HG03565 (cell line): ENCODE results near the gene SLC6A19.

Source experiments
- ATAC-seq: cut with Tn5 transposase; IDR thresholded peaks from one replicate; pipeline ENCODE4 v1.9.1; 2021; ENCODE audit warnings: mild to moderate bottlenecking, moderate library complexity; ENCODE audit not compliant: unreplicated experiment

The SLC6A19 gene

DNA sequence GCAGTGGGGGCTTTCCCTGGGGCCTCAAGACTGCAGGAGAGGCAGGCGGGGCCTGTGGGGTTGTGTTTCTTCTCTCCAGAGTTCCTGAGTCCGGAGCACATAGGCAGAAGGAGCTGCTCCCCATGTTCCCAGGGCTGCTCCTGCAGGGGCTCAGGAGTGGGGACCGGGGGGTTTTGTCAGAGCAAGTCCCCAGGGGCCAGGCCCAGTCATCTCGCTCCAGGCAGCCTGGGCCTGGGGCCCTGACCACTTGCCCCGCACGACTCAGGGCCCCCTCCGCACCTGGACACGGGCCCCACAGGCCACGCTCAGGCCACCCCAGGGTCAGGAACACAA, 22.0 kb upstream of the SLC6A19 start:
- no peak for ATAC-seq

DNA sequence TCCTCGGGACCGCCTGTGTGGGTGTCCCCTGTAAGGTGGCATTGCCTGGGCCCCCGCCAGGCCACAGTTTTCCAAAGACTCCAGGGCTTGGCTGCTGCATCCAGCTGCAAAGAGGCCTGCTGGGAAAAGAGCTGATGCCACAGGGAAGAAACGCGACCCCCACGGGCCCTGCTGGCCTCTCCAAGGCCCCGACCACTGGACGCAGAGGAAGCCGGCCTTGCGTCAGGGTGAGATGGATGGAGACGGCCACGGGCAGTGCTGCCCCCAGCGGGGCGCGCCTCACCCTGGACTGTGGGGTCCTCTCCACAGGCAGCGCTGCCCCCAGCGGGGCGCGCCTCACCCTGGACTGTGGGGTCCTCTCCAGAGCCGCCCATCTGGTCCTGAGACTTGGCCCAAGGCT, 21.3 kb upstream of the SLC6A19 start:
- ATAC-seq = no peak

DNA sequence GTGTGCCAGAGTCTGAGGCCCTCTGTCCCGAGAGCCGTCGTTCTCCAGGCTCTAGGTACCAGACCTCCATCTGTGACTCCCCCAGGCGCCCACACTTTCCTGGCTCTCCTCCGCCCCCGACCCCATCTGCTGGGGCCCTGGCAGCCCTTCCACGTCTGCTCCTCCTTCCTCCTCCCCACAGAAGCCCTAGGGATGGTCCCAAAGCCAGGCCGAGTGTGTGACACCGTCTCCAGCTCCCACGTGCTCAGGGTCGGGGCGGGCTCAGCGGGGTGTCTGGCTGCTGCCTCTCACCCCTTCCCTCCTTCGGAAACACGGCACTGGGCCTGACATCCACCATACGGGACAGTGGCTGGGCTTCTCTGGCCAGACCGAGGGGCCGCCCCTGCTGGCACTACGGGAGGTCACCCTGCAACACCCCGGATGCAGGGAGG, 20.5 kb upstream of the SLC6A19 start:
- no peak for ATAC-seq

DNA sequence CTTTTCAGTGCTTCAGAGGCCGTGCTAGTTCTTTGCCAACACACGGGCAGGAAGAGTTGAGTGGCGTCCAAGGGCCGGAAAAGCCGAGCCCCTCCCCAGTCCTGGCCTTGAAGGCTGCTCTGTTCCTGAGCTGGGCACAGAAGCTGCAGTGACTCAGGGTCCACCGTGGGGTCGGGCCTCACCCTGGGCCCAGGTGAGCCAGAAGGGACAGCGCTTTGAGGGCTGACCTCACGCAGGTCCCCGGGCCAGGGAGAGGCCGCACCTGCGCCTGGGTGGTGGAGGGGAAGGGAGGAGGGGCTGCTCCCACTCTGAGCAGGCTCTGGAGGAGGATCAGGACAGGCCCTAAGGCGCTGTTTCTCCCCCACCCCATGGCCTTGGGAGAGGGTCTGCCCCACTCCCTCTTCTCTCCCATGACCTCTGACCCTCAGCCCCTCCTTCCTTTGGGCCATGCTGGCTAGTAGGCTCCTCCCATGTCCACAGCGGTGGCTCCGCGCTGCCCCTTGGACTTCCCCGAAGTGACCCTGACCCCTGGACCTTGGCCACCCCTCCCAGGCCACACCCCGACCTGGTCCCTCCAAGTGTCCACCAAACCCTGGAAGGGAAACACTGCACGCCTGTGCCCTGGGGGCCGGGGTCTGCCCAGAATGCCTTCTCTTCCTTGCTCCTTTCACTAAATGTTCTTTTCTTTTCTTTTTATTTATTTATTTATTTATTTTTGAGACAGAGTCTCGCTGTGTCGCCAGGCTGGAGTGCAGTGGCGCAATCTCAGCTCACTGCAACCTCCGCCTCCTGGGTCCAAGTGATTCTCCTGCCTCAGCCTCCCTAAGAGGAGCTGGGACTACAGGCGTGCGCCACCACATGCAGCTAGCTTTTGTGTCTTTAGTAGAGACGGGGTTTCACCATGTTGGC, 19.7 kb upstream of the SLC6A19 start:
- ATAC-seq = no peak

DNA sequence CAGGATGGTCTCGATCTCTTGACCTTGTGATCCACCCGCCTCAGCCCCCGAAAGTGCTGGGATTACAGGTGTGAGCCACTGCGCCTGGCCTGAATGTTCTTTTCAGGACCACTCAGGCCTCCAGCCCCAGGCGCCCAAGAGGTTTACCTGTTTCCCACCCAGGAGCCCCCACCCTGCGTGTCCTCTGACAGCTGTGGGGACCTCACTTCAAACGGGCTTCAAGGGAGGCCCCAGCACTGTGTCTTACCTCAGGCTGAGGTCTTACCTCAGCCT, 19.1 kb upstream of the SLC6A19 start:
- no peak for ATAC-seq

DNA sequence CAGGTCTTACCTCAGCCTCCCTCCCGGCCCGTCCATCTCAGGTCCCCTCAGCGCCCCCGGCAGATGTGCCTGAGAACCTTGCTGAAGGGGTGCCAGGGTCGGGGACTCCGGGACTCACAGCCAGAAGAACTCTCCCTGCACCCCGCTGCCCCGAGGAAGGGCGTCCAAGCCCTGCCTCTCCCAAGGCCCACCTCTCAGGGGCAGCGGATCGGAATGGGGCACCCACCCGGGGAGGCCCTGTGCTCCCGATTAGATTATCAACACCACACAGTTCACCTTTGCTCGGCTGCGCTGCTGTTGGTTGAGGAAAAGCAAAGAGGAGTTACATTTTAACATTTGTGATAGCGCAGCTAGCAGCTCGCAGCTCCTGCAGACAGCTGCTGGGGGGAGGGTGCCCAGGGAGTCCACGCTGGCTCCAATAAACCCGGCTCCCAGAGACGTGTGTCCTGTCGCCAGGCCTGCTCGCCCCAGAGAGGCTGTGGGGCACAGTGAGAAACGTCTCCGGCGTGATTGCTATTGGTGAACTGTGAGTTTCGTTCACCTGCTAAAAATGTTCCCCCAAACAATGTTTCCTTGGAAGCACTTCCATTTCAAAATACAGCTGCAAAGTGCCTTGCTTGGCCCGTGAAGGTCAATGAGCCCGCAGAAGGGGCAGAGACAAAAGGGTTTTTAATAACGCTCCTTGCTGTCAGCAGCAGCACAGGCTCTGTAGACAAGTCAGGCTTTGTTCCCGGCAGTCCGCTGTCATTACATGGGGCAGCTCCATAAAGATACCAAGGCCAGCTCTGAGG, 18.6 kb upstream of the SLC6A19 start:
- no peak for ATAC-seq

DNA sequence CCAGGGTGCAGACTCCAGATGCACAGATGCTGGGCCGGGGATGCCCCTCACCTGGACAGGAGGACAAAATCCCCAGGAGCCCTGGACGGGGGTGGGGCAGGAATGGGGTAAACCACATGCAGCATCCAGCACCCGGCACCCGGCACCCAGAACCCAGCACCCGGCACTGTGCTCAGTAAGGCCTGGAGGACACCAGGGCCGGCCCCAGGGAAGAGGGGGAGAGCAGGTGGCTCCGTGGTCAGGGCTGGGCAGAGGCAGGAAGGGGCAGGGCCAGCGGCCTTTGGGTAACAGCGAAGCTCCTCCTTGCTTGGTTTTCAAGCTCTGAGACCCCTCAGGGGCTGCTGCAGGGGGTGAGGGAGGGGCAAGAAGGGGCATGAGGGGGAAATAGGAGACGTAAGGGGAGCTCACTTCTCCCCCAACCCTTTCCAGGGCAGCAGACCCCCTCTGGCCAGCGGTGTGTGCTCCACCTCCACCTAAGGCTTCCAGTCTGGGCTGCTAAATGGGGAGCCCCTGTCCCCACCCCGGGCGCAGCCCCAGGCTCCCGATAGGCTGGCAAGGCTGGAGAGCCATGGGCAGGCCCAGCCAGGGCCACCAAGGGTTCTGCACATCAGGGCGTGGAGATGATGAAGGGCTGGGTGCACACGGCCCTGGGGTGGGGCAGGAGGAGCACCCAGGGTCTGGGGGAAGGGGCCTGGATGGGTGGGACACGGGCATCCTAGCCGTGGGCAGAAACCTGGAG, 17.8 kb upstream of the SLC6A19 start:
- ATAC-seq = no peak

DNA sequence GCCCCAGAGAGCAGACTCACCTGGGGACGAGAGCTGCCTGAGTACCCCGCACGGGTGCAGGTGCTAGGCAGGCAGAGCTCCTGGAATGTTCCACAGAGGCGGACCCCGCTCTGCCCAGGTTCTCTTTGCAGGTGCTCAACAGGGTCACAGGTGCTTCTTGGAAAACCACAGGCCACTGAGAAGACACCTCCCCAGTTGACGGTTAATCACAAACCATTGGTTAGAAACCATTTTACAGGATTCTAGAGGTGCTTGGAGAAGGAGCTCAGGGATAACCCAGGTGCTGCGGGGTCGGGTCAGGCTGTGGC, 17.3 kb upstream of the SLC6A19 start:
- no peak for ATAC-seq

DNA sequence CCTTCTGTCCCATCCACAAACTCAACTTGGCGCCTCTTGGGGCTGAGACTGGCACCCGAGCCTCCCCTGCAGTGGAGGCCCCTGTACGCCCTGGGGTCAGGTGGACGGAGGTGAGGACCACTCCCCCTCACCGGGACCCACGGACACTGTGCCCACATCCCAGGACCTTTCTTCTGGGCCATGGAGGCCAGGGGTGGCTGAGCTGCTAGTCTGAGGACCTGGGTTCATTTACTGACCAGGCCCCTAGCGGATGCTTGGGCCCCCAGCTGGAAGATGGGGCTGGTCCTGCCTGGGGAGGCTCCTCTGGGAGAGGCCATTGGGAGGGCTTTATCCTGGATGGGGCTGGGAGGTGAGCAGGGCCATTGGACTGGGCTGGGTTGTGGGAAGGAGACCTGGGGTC, 16.9 kb upstream of the SLC6A19 start:
- ATAC-seq = no peak

DNA sequence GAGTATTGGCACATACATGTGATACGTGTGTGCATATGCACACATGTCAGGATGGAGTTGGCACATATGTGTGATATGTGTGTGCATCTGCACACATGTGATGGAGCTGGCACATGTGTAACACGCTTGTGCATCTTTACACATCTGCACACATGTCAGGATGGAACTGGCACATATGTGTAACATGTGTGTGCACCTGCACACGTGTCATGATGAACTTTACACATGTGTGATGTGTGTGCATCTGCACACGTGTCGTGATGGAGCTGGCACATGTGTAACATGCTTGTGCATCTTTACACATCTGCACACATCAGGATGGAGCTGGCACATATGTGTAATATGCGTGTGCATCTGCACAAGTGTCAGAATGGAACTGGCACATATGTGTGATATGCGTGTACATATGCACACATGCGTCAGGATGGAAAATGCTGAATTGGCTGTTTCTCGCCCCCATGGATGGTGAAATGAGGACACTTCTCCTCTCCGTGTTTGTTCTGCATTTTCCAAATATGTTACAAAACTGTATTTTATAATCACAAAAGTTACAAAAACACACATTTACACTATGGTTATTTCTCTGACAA, 16.3 kb upstream of the SLC6A19 start:
- ATAC-seq = no peak

DNA sequence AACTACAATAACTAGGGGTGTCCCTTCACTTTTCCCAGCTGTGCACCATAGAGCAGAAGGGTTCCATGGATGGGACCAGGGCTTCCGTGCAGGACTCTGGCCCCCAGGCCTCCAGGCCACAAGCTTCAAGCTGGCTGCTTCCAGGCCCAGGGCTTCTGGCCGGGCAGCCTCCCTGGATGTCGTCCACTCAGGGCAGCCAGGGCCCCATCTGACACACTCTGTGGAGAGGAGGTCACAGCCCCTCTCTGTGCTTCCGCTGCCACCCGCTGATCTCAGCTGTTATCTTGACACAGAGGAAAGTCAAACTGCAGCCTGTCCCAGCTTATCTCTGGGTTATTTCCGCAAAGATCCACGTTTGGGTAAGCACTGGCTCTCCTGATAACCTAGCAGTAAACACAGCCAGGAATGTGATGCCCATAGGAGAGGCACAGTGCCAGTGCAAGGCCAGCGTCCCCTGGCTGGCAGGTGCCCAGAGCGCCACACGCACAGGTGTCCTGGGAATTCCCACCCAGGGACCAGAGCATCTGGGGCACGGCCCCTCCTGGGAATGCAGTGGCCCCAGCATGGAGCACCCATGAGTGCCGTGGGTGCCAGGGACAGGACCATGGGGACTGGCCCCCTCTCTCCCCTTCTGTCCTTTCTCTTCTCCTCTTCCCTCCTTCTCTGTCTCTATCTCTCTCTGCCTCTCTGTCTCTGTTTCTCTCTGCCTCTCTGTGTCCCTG, 15.6 kb upstream of the SLC6A19 start:
- no peak for ATAC-seq

DNA sequence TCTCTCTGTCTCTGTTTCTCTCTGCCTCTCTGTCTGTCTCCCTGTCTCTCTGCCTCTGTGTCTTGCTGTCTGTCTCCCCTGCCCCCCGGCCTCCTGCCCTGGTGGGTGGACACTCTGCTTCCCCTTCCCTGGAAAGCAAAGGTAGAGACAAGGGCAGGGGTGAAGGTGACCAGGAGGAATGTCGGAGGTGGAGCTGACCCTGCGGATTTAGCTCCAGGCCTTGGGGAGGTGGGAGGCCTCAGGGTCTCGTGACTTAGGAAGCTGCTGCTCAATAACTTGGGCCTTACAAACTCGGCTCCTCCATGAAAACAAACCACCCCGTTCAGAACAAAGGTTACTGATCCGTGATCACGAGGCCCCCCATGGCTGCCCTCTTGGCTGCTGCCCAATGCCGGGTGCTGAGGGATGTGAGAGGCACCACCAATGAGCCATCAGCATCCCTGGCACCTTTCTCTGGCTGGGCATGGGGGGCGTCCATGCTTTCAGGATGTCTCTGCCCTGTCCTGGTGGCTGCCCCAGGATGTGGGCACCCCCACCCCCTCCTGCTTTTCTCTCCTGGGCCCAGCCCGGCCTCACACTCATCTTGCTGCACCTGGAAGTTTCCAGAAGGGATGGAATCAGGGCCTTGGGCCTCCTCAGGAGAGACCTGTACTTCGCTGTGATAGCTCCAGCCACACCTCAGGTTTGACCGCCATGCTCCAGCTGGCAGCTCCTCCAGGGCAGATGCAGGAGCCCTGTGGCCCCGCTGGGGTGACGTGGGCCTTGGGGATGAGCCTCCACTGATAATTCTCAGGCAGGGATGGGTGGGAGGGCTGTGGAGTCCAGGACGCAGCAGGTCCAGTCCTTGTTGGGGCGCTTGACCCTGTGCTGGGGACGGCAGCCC, 14.8 kb upstream of the SLC6A19 start:
- no peak for ATAC-seq

DNA sequence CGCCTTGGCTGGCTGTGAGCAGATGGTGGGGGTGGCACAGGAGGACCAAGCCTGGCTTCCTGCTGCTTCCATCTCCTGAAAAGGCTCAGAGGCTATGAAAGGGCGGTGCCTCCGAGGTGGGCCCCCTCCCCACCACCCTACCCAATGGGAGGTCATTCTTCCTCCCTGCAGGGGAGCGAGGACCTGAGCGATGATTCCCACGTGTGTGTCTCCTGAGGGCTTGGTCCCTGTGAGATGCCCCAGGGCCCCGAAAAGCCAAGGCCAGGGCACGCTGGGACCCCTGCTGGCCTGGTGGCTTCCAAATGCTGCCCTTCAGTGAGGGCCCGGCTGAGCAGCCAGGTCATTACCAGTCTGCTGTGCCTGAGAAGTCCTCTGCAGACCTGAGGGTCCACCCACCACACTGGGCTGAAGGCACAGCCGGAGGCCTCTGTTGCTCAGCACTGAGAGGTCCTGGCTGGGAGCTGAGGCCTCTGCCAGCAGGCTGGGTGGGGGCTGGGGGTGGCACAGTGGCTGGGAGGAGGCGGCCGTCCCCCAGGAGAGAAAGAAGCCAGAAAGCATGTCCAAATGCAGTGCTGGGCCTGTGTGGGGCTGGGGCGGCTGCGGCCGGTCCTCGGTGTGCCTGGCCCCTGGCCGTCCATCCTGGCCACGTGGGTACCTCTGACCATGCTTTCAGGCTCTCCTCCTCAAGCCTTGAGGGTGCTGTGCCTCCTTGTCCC, 14.0 kb upstream of the SLC6A19 start:
- ATAC-seq = no peak

DNA sequence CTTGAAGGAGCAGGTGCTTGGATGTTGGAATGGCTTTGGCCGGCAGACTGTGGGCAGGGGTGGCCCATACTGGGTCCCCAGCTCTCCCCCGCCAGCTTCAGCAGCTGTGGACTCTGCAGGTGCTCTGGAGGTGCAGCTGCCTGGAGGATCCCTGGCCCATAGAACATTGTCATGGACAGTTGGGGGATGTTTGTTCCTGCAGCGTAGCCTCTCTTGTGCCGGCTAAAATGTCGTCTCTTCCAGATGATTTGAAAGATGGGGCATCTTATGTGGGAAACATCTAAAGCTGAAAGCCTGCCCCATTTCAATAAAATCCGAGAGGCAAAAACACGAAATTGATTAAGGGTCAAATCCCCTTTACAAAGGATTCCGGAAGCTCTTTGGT, 13.5 kb upstream of the SLC6A19 start:
- no peak for ATAC-seq

DNA sequence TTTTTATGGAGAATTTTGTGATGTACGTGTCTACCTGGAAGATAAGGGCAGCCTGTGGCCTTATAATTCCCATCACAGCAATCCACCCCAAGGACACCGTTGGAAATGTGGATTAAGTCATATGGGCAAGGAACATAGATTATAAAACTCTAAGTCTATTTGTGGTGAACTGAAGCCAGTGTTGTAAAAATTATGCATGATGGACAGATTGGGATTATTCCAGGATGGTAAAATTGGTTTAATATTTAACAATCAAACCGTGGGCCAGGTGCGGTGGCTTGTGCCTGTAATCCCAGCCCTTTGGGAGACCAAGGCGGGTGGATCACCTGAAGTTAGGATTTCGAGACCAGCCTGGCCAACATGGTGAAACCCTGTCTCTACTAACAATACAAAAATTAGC, 12.9 kb upstream of the SLC6A19 start:
- ATAC-seq = no peak

DNA sequence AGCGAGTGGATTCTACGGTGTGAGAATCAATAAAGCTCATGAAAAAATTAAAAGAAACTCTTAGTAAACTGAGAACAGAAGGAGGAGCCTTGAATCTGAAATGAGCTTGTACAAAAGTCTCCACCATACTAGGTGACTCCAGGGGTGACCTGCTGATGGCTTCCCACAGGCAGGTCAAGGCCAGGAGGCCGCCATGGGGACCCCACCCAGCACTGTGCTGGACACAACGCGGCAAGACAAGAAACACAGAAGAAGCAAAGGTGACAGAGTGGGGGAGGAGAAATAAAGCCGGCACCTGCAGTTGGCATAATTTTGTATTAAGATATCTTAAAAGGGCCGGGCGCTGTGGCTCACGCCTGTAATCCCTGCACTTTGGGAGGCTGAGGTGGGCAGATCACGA, 12.1 kb upstream of the SLC6A19 start:
- ATAC-seq = no peak

DNA sequence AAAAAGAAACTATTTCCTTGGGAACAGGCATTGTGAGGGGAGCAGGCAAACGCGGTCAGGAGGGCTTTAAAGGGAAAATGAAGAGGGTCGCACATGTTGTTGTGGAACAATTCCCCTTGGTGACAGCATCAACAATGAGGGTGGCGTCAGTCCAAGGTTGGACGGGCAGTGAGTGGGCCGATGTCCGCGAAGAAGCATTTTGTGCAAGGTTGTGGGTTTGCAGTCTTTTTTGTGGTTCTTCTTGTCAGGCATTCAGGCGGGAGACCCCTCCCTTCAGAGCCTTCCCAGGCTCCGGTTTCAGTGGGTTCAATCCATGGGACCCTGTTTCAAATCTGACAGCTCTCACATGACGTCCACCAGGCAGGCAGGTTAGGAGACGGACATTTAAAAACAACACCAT, 11.1 kb upstream of the SLC6A19 start:
- no peak for ATAC-seq

DNA sequence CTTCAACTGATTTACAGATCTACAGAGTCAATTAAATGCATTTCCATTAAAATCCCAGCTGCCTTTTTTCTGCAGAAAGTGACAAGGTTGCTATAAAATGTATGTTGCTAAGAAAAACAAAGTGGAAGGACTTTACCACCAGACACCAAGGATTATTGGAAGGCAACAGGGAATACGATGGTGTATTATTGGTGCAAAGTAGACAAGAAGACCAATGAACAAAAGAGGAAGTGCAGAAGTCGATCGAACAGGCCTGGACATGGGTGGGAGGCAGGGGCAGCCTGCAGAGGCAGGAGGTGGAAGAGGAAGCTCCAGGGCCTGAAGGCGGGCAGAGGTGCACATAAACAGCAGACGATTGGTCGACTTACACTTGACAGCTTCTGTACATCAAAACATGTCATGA, 10.6 kb upstream of the SLC6A19 start:
- no peak for ATAC-seq

DNA sequence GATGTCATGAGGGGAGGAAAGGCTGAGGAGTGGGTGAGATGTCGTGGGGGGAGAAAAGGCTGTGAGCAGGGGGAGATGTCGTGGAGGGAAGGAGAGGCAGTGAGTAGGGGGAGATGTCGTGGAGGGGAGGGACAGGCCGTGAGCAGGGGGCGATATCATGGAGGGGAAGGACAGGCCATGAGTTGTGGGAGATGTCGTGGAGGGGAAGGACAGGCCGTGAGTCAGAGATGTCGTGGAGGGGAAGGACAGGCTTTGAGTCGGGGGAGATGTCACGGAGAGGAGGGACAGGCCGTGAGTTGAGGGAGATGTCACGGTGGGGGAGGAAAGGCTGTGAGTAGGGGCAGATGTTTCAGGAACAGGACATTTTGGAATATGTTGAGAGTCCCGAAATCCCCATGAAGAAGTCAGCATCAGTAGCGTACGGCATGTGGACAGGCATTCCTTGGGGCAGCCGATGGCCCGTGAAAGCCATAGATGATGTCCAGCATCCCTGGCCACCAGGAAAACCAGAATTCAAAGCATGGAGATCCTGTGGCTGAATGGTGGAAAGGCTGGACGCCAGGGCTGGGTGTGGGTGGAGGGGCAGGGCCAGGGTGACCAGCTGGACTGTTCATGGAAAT, 8.3 kb upstream of the SLC6A19 start:
- no peak for ATAC-seq
